GM10847 (cell line): ENCODE data around the gene LAMC3.

Experiments
- POLR2A ChIP-seq: IDR thresholded peaks from 2 replicates; pipeline ENCODE4 v1.6.1; 2011; ENCODE audit not compliant: insufficient read length; ENCODE audit errors: extremely low read depth

LAMC3 gene

GRCh38 chr9:131024978-131025868 is 16.2 kb downstream of the LAMC3 start:
- no peak for TF ChIP-seq POLR2A

- no peak for TF ChIP-seq POLR2A
Measured at GRCh38 chr9:131025953-131026858, 17.2 kb downstream of the LAMC3 start.

GRCh38 chr9:131027048-131027871 is 18.3 kb downstream of the LAMC3 start:
- TF ChIP-seq POLR2A = no peak

- TF ChIP-seq POLR2A = no peak
Measured at GRCh38 chr9:131027872-131028179, 18.9 kb downstream of the LAMC3 start.

GRCh38 chr9:131028221-131028884 is 19.4 kb downstream of the LAMC3 start:
- no peak for TF ChIP-seq POLR2A

- TF ChIP-seq POLR2A = no peak
Measured at GRCh38 chr9:131028931-131029573, 20.1 kb downstream of the LAMC3 start.

GRCh38 chr9:131029574-131029952 is 20.6 kb downstream of the LAMC3 start:
- TF ChIP-seq POLR2A = no peak

GRCh38 chr9:131030239-131031004 is 21.4 kb downstream of the LAMC3 start:
- no peak for TF ChIP-seq POLR2A

GRCh38 chr9:131031005-131031641 is 22.1 kb downstream of the LAMC3 start:
- TF ChIP-seq POLR2A = no peak

GRCh38 chr9:131031642-131032005 is 22.6 kb downstream of the LAMC3 start:
- TF ChIP-seq POLR2A = no peak

- no peak for TF ChIP-seq POLR2A
Measured at GRCh38 chr9:131032384-131032783, 23.4 kb downstream of the LAMC3 start.

GRCh38 chr9:131033269-131034224 is 24.6 kb downstream of the LAMC3 start:
- TF ChIP-seq POLR2A = no peak
